Activated gamma-delta T cell treated with Interleukin-2 at 50 U/mL for 16 hours (primary cell): Measurements from ENCODE around the gene SLC26A9.

ENCODE experiments used
- DNase-seq: peaks from one replicate; pipeline ENCODE4 v3.0.0-alpha.2; 2020

Gene SLC26A9

DNA sequence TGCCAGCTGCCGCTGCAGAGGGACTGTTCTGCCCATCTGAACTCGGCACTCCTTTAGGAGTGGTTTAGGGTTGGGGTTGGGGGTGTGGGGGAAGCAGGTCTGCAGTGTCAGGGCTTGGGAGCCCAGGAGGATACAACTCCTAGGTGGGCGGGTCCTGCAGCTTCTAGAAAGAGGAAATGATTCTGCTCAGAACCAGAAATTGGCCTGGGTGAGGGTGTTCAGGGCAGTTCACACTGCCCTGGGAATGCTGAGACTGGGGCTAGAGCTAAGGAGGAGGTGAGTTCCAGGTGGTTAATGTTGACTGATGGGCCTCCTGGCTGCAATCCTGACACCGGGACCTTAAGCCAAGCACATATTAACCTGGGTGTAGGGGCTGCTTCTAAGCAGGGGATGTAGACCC is 4.8 kb upstream of the SLC26A9 start:
- no peak for DNase-seq

DNA sequence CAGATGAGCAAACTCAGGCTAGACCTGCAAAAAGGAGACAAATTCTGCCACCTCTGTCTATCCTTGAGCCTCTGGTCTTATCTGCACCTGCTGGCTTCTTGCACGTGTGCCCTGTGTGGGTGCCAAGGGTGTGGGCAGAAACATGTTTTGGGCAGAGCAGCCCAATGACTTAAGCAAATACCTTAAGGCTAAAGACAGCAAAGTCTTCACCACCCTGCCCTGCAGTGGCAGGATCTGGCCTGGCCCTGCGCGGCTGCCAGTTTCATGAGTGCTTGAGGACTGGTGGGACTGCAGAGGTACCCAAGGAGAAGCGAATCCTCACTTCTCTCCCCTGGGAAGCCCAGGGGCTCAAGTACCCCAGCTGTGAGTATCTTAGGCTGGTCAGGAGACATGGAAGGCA is 3.8 kb upstream of the SLC26A9 start:
- DNase-seq: no peak

GRCh38 chr1:205945069-205945468 is 1.8 kb upstream of the SLC26A9 start:
- DNase-seq: no peak

- no peak for DNase-seq
Observed at GRCh38 chr1:205944525-205944924, 1.3 kb upstream of the SLC26A9 start.

GRCh38 chr1:205942631-205943159 is 561 bp downstream of the SLC26A9 start:
- DNase-seq: no peak

DNA sequence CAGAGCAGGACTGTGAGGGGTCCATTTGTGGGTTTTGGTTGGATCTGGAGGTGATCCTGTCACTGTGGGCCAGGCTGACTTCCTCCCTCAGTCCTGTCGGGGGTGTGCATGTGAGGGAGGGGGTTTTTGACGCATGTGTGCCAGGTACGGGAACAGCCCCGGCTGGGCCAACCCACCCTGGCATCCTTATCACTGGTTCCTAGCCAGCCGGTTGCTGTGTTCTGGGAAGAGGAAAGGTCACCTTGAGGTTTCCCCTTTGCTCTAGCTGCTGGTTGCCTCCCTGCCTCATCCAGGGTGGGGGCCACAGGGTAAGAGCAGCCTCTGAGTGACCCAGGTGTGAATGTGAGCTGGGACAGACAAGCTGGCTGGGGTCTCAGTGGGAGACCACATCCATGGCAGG is 2.5 kb downstream of the SLC26A9 start:
- no peak for DNase-seq

GRCh38 chr1:205939690-205940330 is 3.4 kb downstream of the SLC26A9 start:
- no peak for DNase-seq

- no peak for DNase-seq
Observed at GRCh38 chr1:205938682-205939081, 4.6 kb downstream of the SLC26A9 start.

- no peak for DNase-seq
Observed at GRCh38 chr1:205936846-205937586, 6.2 kb downstream of the SLC26A9 start.

GRCh38 chr1:205936311-205936710 is 6.9 kb downstream of the SLC26A9 start:
- DNase-seq: no peak

GRCh38 chr1:205935869-205936268 is 7.4 kb downstream of the SLC26A9 start:
- DNase-seq: no peak

DNA sequence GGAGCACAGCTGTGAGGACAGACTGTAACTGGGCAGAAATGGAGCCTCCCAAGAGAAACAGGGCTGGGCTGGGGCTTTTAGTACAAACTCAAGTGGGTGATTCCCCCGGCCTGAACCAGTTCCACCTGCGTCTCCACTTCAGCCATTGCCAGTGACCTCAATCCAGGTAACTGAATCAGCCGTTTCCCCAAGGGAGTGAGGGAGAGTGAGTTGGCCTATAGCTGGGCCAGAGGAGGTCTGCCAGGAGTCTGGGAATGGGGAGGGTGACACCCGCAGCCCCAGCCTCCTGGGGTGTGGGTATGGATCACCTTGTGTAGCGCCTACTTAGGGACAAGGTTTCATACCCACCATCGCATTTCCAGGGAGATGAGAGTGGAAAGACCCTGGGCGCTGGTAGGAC is 8.5 kb downstream of the SLC26A9 start:
- no peak for DNase-seq

DNA sequence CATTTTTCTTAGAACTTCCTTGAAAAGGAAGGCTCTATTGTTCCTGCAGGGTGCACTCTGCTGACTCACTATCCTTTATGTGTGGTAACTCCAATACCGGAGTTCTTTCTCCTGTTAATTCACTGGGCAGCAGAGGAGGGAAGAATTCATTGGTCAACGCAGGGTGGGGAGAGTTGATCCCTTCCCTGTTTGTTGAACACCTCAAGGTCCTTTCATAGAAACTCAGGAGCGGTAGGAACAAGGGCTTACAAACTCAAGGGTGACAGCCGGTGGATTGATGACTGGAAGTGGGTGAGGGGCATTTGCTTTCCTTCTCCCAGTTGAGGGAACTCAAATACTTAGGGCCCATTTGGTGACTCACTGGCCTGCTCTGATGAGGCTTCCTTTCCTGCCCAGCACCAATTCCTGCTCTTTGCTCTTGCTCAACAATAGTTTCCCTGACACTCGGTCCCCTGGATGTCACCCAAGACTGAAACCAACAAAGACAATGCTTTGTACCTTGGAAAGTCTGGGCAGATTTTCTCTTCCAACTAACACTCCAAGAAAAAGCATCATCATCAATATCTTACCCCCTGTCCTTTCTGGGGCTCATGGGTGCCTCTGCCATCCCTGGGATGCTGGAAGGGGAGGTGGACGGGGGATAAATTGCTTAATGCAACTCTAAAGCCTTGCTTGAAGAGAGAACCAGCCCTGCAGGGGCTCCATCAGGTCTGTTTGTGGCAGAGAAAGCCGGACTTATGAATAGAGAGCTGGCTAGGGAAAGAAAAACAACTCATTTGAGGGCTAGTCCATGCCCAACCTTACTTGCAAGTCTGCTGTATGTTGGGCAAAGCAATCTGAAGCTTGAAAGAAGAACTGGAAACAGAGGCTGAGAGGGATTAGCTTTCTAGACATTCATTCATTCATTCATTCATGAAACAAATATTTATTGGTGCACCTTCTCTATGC is 9.3 kb downstream of the SLC26A9 start:
- DNase-seq: no peak

GRCh38 chr1:205932776-205933175 is 10.5 kb downstream of the SLC26A9 start:
- DNase-seq: no peak

GRCh38 chr1:205930799-205931281 is 12.4 kb downstream of the SLC26A9 start:
- DNase-seq: no peak

GRCh38 chr1:205930195-205930577 is 13.1 kb downstream of the SLC26A9 start:
- DNase-seq: no peak

DNA sequence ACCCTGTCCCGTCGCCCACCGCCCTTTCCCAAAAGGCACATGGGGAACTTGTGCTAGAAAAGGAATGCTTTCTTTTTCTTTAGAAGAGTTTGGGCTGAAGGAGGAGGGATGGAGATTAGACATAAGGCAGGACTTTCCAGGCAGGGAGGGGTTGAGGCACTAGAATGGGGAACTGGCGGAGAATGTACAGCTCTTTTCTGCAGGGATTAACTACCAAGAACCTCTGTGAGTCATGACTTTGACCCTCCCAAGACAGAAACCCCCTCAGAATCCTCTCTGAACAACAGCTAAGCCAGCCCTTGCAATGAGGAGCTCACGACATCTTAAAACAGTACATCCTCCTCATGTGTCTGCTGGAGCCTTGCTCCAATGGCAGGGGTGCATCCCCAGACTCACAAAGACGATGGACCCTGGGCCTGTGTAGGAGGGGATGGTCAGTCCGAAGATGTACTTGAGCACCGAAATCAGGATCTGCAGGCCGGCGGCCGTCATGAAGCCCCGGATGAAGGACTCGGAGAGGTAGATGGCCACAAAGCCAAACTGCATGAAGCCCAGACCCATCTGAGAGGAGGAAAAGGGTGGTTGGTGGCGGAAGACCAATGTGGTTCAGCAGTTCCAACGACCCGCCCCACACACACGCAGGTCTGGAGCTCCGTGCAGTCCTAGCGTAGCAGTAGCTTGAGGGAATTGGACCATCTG is 13.6 kb downstream of the SLC26A9 start:
- DNase-seq: no peak

- DNase-seq: no peak
Observed at GRCh38 chr1:205928317-205928716, 14.9 kb downstream of the SLC26A9 start.

- no peak for DNase-seq
Observed at GRCh38 chr1:205927676-205928075, 15.6 kb downstream of the SLC26A9 start.

DNA sequence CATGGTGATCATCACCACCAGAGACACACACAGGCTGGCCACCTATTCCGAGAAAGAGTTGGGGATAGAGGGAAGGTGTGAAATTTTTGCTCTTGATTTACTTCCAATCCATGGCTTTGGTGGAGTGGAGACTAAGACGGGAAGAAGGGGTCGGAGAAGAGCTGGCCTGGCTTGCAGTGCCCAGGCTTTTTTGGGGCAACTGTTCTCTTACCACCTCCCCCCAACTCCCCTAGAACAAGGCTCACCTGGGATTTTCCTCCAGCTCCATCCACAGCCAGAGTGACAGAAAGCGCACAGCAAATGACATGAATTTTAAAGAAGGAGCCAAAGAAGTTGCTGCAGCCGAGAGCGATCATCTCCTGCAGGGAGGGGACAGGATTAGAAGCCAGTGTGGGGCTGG is 16.0 kb downstream of the SLC26A9 start:
- no peak for DNase-seq

DNA sequence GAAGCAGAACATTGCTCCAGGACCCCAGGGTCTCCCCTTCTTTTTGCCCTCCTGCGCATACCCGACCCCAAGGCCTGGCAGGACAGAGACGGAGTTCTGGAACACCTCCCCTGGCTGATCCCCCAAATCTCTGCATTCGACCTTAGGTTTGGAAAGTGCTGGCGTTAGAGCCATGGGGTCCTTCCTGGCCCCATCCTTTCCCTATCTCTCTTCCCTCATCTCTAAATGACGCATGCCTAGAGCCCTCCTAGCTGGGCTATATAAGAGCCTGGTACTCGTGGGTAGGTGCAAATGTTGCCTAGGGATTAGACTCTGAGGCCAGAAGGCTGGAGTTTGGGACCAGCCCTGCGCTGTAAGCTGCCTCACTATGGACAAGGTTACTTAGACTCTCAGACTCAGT is 16.6 kb downstream of the SLC26A9 start:
- no peak for DNase-seq

- no peak for DNase-seq
Observed at GRCh38 chr1:205926213-205926612, 17.0 kb downstream of the SLC26A9 start.

- no peak for DNase-seq
Observed at GRCh38 chr1:205925736-205926135, 17.5 kb downstream of the SLC26A9 start.
